HepG2 (cell line): Measurements from ENCODE around the gene ACCS.

Source experiments
- EP300 ChIP-seq, 3 experiments: sonication (generic) in 1 of 3; formaldehyde crosslinking in 1 of 3; IDR thresholded peaks; 2 replicates each; pipeline versions ENCODE4 v1.5.1 to v1.6.1; 2011 to 2020; ENCODE audit warnings: low read depth in 2 of 3, low read length in 2 of 3, borderline replicate concordance in 1 of 3, improper control_type of control experiment in 1 of 3, mild to moderate bottlenecking in 1 of 3, missing genetic modification reagents in 1 of 3, moderate library complexity in 1 of 3
- POLR2A ChIP-seq, 2 experiments: IDR thresholded peaks; 2 replicates each; pipeline ENCODE4 v1.6.1; 2011; ENCODE audit warnings: low read depth in 2 of 2, low read length in 2 of 2, mild to moderate bottlenecking in 1 of 2, moderate library complexity in 1 of 2; ENCODE audit not compliant: insufficient read depth in 1 of 2
- ZNF564 ChIP-seq: sonication (generic); formaldehyde crosslinking; IDR thresholded peaks from 2 replicates; pipeline ENCODE4 v1.8.1; 2023; ENCODE audit warnings: mild to moderate bottlenecking, missing genetic modification reagents

DNA sequence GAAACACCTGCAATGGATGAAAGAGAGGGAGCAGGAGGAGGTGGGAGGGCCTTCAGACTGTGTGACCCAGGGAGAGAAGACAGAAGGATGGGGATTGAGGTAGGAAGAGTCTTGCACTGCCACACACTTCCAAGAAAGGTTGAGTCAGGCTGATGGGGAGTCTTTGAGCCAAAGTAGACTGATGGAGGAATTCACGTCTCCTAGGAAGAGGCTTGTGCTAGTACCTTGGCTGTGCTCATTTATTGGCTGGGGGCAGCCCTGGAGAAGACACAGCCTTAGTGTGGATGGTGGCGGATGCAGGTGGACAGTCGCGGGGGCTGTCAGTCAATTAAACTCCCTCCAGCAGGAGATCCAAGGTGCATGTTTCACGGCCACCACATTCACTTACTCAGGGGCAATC is 34.5 kb upstream of the ACCS start:
- TF ChIP-seq EP300 (IDR thresholded peaks at IDR 0.05; ENCODE audit: low read depth in 2 of 2, low read length in 2 of 2) = no peak
- TF ChIP-seq EP300 (CRISPR knock-in tag; IDR thresholded peaks at IDR 0.05; ENCODE audit: borderline replicate concordance) = no peak
- no peak for TF ChIP-seq ZNF564 (CRISPR knock-in tag)
- TF ChIP-seq POLR2A (IDR thresholded peaks at IDR 0.05; ENCODE audit: insufficient read depth in 1 of 2, low read depth in 2 of 2, low read length in 2 of 2) = no peak
